ENCODE measurements around the gene HOXA4. TPM values are rescaled to one million over a fixed set of nuclear protein-coding genes. Genes with fewer than 3 reads are reported as not detected.
A peak's percentile ranks its signal among the peaks of the same experiment; 100 is the strongest.

HOXA4 gene
- total and polyA plus RNA-seq, 2 donors (not counting 1 experiment from before 2014, with no cell fraction given): 0.33 to 3.6 TPM

DNA sequence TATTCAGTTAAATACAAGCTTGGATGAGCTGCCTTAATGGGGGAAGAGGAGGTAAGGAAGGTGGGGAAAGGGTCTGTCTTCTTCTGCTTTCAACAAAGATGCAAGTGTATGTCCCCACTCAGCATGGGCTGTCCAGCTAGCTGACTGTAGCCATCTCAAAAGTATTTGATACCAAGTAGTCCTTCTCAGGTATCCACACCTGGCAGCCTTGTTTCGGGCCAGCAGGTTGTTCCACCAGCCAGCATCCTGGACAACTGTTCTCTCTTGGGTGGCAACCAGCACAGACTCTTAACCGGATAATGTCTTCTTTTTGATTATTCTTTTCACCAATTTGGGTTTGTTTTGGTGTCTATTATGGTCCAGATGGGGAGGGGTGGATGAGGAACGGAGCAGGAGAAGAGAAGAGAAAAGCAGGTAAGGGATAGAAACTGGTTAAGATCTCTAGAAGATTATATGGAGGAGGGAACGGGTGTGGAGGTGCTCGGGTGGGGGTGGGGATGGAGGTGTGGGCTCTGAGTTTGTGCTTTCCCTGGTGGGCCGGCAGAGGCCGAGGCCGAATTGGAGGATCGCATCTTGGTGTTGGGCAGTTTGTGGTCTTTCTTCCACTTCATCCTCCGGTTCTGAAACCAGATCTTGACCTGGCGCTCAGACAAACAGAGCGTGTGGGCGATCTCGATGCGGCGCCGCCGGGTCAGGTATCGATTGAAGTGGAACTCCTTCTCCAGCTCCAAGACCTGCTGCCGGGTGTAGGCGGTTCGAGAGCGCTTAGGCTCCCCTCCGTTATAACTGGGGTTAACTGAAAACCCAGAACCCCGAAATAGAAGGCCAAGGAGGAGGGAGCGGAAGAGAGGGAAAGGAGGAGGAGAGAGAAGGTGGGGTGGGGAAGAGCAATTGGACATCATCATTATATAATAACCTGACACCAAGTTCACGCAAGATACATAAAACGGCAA lies 1.5 kb downstream of the HOXA4 start:
- H3K4me2 ChIP-seq (ENCODE audit: extremely low read depth, insufficient read depth, low read length): peak overlapping the region; percentile 71
- no peaks in the 10 kb centered on the region for H4K20me1 ChIP-seq (ENCODE audit: control insufficient read depth, extremely low read depth, insufficient read depth, low read length)
- H2AFZ ChIP-seq (ENCODE audit: low read length): no peak overlapping the region
- DNase-seq (ENCODE audit: low read depth in 2 of 2): peak in 1 of 2 donors; percentile 32
- TF ChIP-seq CTCF (conservative IDR thresholded peaks at IDR 0.05 in 1 of 2, IDR thresholded peaks at IDR 0.05 in 1 of 2; ENCODE audit: low read depth in 1 of 2, low read length in 2 of 2) (no peak), EZH2 (IDR thresholded peaks at IDR 0.05; ENCODE audit: low read length, missing control alignments) (no peak)
- H3K9ac ChIP-seq (ENCODE audit: insufficient read depth, low read length): no peak overlapping the region
- H3K36me3 ChIP-seq (ENCODE audit: control insufficient read depth, insufficient read depth, low read length): no peaks in the 10 kb centered on the region
- peaks cover 9% of the 10 kb centered on the region for H3K4me1 ChIP-seq (ENCODE audit: control insufficient read depth, extremely low read depth, insufficient read depth, low read length)
- no peak overlapping the region for H3K27ac ChIP-seq (ENCODE audit: insufficient read depth, low read length)
- H3K79me2 ChIP-seq (ENCODE audit: control insufficient read depth, insufficient read depth, low read length): peaks cover 18% of the 10 kb centered on the region
- peak overlapping the region in 3 of 4 experiments; percentile 34 to 71 (median 45) for H3K4me3 ChIP-seq (replicated peaks in 1 of 4; ENCODE audit: control extremely low read depth in 1 of 4, insufficient read depth in 1 of 4, low read depth in 3 of 4, low read length in 4 of 4)
- no peaks in the 10 kb centered on the region for H3K27me3 ChIP-seq (ENCODE audit: control insufficient read depth, insufficient read depth, low read length)
- H3K9me3 ChIP-seq (ENCODE audit: control insufficient read depth, insufficient read depth, low read depth, low read length): no peaks in the 10 kb centered on the region

DNA sequence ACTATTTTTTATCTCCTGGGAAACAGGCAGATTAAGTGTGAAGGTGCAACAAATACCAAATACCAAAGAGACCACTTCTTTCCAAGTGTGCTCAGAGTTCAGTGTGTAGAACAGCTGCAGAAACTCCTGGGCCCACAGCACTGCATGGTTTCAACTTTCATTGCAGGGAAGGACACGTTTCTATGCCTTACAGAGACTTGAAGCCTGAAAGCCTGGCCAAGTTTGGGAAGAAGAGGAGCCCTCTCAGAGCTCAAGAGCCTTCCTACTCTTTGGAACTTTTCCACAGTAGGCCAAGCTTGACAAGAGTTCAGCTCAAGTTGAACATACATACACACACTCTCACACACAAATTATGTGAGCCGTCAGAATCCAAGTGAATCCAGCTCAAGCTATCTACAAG lies 2.5 kb downstream of the HOXA4 start:
- Histone ChIP-seq H2AFZ (ENCODE audit: low read length) (no peak overlapping the region), H3K79me2 (ENCODE audit: control insufficient read depth, insufficient read depth, low read length) (peaks cover 16% of the 10 kb centered on the region), H3K4me1 (ENCODE audit: control insufficient read depth, extremely low read depth, insufficient read depth, low read length) (peaks cover 13% of the 10 kb centered on the region), H3K9ac (ENCODE audit: insufficient read depth, low read length) (no peak overlapping the region), H3K27ac (ENCODE audit: insufficient read depth, low read length) (no peak overlapping the region), H3K36me3 (ENCODE audit: control insufficient read depth, insufficient read depth, low read length) (no peaks in the 10 kb centered on the region), H3K4me3 (replicated peaks in 1 of 4; ENCODE audit: control extremely low read depth in 1 of 4, insufficient read depth in 1 of 4, low read depth in 3 of 4, low read length in 4 of 4) (no peak overlapping the region), H3K27me3 (ENCODE audit: control insufficient read depth, insufficient read depth, low read length) (no peaks in the 10 kb centered on the region), H3K9me3 (ENCODE audit: control insufficient read depth, insufficient read depth, low read depth, low read length) (no peaks in the 10 kb centered on the region), H3K4me2 (ENCODE audit: extremely low read depth, insufficient read depth, low read length) (no peak overlapping the region), H4K20me1 (ENCODE audit: control insufficient read depth, extremely low read depth, insufficient read depth, low read length) (no peaks in the 10 kb centered on the region)
- peak; percentile 70 to 86 for DNase-seq (ENCODE audit: low read depth in 2 of 2)
- no peak for TF ChIP-seq EZH2 (IDR thresholded peaks at IDR 0.05; ENCODE audit: low read length, missing control alignments)

GRCh38 chr7:27126596-27127327 lies 3.8 kb downstream of the HOXA4 start:
- no peak overlapping the region for H3K4me2 ChIP-seq (ENCODE audit: extremely low read depth, insufficient read depth, low read length)
- no peak for TF ChIP-seq CTCF (conservative IDR thresholded peaks at IDR 0.05 in 1 of 2, IDR thresholded peaks at IDR 0.05 in 1 of 2; ENCODE audit: low read depth in 1 of 2, low read length in 2 of 2)
- TF ChIP-seq EZH2 (IDR thresholded peaks at IDR 0.05; ENCODE audit: low read length, missing control alignments): no peak
- peaks cover 11% of the 10 kb centered on the region for H3K4me1 ChIP-seq (ENCODE audit: control insufficient read depth, extremely low read depth, insufficient read depth, low read length)
- peaks cover 19% of the 10 kb centered on the region for H3K79me2 ChIP-seq (ENCODE audit: control insufficient read depth, insufficient read depth, low read length)
- H3K27ac ChIP-seq (ENCODE audit: insufficient read depth, low read length): no peak overlapping the region
- H3K9ac ChIP-seq (ENCODE audit: insufficient read depth, low read length): no peak overlapping the region
- peak in 1 of 2 donors; percentile 64 for DNase-seq (ENCODE audit: low read depth in 2 of 2)
- H3K4me3 ChIP-seq (replicated peaks in 1 of 4; ENCODE audit: control extremely low read depth in 1 of 4, insufficient read depth in 1 of 4, low read depth in 3 of 4, low read length in 4 of 4): no peak overlapping the region
- H4K20me1 ChIP-seq (ENCODE audit: control insufficient read depth, extremely low read depth, insufficient read depth, low read length): no peaks in the 10 kb centered on the region
- H3K9me3 ChIP-seq (ENCODE audit: control insufficient read depth, insufficient read depth, low read depth, low read length): no peaks in the 10 kb centered on the region
- H3K36me3 ChIP-seq (ENCODE audit: control insufficient read depth, insufficient read depth, low read length): no peaks in the 10 kb centered on the region
- no peak overlapping the region for H2AFZ ChIP-seq (ENCODE audit: low read length)
- H3K27me3 ChIP-seq (ENCODE audit: control insufficient read depth, insufficient read depth, low read length): no peaks in the 10 kb centered on the region

Data from fibroblast of lung (primary cell).